ENCODE data around the gene TP53TG5.

DNA sequence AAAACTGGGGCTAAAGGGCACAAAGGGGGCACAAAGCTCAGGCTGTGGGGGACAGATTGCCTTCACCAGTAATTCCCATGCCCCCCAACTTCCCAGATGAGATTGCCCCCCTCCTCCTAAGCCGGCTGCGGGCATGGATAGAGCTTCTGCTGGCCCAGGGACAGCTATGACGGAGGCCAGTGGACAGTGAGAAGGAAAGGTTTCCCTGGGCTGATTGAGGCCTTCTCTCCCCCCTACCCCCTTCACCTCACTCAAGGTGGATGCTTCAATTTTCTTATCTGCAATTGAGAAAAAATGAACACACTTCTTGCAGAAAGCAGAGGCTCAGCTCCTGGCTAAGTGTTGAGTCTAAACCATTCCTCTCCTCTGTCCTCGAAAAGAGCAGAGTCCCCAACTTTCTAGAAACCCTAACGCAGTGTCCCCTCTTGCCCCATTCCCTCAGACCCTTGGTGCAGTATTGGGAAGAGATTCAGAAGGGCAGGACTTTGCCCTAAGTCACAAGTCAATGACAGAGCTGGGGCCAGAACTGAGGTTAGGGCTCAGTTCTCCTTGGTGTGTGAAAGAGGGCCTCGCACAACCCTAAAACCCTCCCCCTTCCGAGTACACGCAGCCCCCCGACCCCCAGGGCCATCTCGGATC is 30.7 kb downstream of the TP53TG5 start:
- no peak for TF ChIP-seq POLR2A (IDR thresholded peaks at IDR 0.05; ENCODE audit: low read depth, low read length)
- TF ChIP-seq POLR2AphosphoS5 (IDR thresholded peaks at IDR 0.05; ENCODE audit: low read depth, low read length), result no peak

All from GM12891 (cell line).